Measurements from ENCODE around the gene AJM1. TPM values are rescaled to one million over a fixed set of nuclear protein-coding genes. Genes with fewer than 3 reads are reported as not detected.
"Not testable (repeated sequence)": the region's sequence is repeated elsewhere in the genome, so short reads cannot be mapped to it uniquely, and the experiment has no call there.

The AJM1 gene
- total RNA-seq, 1 experiment from 2014 or later = 7.1 TPM

DNA sequence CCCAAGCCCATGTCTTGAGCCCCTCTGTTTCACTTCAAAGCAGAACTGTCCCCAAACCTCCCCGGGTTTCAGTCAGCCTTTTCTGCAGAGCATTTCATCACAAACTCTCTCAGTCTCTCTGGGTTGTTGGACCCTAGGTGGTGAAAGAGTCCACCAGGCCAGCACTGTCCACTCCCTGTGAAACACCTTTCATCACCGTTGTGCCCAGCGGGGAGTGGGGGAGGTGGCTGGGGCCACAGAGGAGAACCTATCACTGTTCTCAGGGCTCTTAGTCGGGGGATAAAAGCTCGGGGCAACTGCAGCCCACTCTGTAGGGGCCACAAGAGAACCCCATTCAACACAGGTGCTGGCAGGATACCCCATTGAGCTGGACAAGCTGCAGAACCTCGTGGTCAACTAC, 40.0 kb upstream of the AJM1 start (continued):
- TF ChIP-seq, protein P1, sequence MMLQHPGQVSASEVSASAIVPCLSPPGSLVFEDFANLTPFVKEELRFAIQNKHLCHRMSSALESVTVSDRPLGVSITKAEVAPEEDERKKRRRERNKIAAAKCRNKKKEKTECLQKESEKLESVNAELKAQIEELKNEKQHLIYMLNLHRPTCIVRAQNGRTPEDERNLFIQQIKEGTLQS (IDR thresholded peaks at IDR 0.05) = no peak
- TF ChIP-seq SP1 (IDR thresholded peaks at IDR 0.05; ENCODE audit: low read depth) = no peak
- TF ChIP-seq EZH2 (IDR thresholded peaks at IDR 0.05) = no peak
- TF ChIP-seq, protein P2, sequence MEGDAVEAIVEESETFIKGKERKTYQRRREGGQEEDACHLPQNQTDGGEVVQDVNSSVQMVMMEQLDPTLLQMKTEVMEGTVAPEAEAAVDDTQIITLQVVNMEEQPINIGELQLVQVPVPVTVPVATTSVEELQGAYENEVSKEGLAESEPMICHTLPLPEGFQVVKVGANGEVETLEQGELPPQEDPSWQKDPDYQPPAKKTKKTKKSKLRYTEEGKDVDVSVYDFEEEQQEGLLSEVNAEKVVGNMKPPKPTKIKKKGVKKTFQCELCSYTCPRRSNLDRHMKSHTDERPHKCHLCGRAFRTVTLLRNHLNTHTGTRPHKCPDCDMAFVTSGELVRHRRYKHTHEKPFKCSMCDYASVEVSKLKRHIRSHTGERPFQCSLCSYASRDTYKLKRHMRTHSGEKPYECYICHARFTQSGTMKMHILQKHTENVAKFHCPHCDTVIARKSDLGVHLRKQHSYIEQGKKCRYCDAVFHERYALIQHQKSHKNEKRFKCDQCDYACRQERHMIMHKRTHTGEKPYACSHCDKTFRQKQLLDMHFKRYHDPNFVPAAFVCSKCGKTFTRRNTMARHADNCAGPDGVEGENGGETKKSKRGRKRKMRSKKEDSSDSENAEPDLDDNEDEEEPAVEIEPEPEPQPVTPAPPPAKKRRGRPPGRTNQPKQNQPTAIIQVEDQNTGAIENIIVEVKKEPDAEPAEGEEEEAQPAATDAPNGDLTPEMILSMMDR (IDR thresholded peaks at IDR 0.05 in 2 of 3, conservative IDR thresholded peaks at IDR 0.05 in 1 of 3; ENCODE audit: borderline replicate concordance in 1 of 3, insufficient read depth in 1 of 3, low read depth in 2 of 3, low read length in 2 of 3) = no peak
- no peak for TF ChIP-seq CBX3 (IDR thresholded peaks at IDR 0.05; ENCODE audit: low read depth)

DNA sequence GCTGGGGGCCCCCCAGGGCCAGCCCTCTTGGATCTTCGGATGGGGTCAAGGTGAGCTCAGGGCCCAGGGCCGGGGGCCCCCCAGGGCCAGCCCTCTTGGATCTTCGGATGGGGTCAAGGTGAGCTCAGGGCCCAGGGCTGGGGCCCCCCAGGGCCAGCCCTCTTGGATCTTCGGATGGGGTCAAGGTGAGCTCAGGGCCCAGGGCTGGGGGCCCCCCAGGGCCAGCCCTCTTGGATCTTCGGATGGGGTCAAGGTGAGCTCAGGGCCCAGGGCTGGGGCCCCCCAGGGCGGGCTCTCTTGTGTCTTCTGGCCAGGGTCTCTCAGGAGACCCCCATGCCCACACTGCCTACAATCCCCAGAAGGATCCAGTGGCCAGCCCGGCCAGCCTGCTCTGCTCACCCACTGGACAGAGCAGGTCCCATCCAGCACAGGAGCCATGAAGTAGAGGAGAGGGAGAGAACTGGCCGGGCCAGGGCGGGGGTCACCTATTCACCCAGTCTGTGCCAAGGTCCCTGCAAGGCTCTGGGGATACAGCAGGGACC, 39.2 kb upstream of the AJM1 start:
- H3K9ac ChIP-seq (ENCODE audit: low read length); H3K27me3 ChIP-seq (ENCODE audit: insufficient read depth, low read length); RAD21 ChIA-PET (ENCODE audit: low non-redundant PET in 1 of 2, low total read pairs in 2 of 2, uncharacterized antibody in 2 of 2, unreplicated experiment in 2 of 2); BruUV-seq (replicated peaks); H3K79me2 ChIP-seq (ENCODE audit: insufficient read depth, low read length); H3K27ac ChIP-seq (ENCODE audit: low read depth, low read length); ATAC-seq; intact Hi-C loops (cut with micrococcal nuclease); H3K9me3 ChIP-seq (ENCODE audit: control insufficient read depth in 1 of 2, insufficient read depth in 1 of 2, low read depth in 1 of 2, low read length in 2 of 2); H3K36me3 ChIP-seq (ENCODE audit: control insufficient read depth in 1 of 2, insufficient read depth in 2 of 2, low read length in 2 of 2); H2AFZ ChIP-seq (ENCODE audit: low read depth, low read length, poor library complexity, severe bottlenecking); POLR2A ChIA-PET; H3K9me2 ChIP-seq (ENCODE audit: insufficient read depth); H3K4me3 ChIP-seq (replicated peaks in 1 of 2; ENCODE audit: low read depth in 1 of 2, low read length in 2 of 2); H4K20me1 ChIP-seq (ENCODE audit: insufficient read depth); CTCF ChIA-PET; DNase-seq (ENCODE audit: low read depth, low spot score); H3K4me2 ChIP-seq (ENCODE audit: low read length): not testable (repeated sequence)
- peaks cover 26 to 37% of the 10 kb centered on the region in 2 experiments for H3K4me1 ChIP-seq (ENCODE audit: control insufficient read depth in 1 of 2, insufficient read depth in 2 of 2, low read length in 2 of 2)
